Activated naive CD4-positive, alpha-beta T cell treated with anti-CD3 and anti-CD28 coated beads for 36 hours (primary cell): ENCODE results near the gene SOS2. TPM values are rescaled to one million over a fixed set of nuclear protein-coding genes. Genes with fewer than 3 reads are reported as not detected.

Source experiments
- CTCF ChIA-PET: fragments of 350-600 bp; sonication (Branson Sonifier 250); formaldehyde crosslinking; loops from one replicate; lab custom pipeline; 2021; ENCODE audit warnings: antibody characterized with exemption; lab: Charles Lee
- DNase-seq: peaks from one replicate; pipeline ENCODE4 v3.0.0-alpha.2; 2020
- H3K27ac Mint-ChIP-seq: one replicate; pipeline ENCODE4 v1.8.0; 2021; ENCODE audit warnings: mild to moderate bottlenecking, mixed read lengths
- H3K27me3 Mint-ChIP-seq: one replicate; pipeline ENCODE4 v1.8.0; 2021; ENCODE audit warnings: low read depth, mixed read lengths
- H3K36me3 Mint-ChIP-seq: one replicate; pipeline ENCODE4 v1.8.0; 2021; ENCODE audit warnings: low read depth, mixed read lengths
- H3K4me1 Mint-ChIP-seq: one replicate; pipeline ENCODE4 v1.8.0; 2021; ENCODE audit warnings: low read depth, mixed read lengths
- H3K4me3 Mint-ChIP-seq: one replicate; pipeline ENCODE4 v1.8.0; 2021; ENCODE audit warnings: mild to moderate bottlenecking, moderate library complexity, mixed read lengths
- H3K9me3 Mint-ChIP-seq: one replicate; pipeline ENCODE4 v1.8.0; 2021; ENCODE audit warnings: mixed read lengths
- intact Hi-C: fragments of 100-400 bp; cut with micrococcal nuclease; formaldehyde crosslinking; loops from one replicate; pipeline ENCODE4 v1.15.1; 2023
- total RNA-seq, 2 experiments: library from RNA; stranded (reverse); gene quantifications; one replicate each; pipeline ENCODE4 v1.2.3, GENCODE V29; 2021

The SOS2 gene
- total RNA-seq, 2 experiments from 2014 or later = 20.3 to 22.1 TPM

DNA sequence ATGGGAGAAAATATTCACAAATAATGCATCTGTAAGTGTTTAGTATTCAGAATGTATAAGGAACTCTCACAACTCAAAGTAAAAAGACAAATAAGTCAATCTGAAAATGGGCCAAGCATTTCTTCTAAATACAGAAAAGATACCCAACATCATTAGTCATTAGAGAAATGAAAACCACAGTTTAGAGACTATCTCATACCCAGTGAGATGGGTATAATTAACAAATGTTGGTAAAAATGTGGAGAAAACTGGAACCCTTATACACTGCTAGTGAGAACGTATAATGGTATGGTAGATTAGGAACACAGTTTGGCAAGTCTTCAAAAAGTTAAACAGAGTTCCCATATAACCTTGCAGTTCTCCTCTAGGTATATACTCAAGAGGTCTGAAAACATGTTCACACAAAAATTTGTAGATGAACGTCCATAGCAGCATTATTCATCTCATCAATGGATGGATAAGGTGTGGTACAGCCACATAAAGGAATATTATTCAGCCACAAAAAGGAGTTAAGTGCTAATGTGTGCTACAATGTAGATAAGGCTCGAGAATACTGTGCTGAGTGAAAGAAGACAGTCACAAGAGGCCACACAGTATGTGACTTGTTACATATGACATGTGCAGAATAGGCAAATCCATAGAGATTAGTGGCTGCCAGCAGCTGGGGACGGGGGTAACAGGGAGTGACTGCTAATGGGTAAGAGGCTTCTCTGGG, 120.9 kb downstream of the SOS2 start:
- Mint-ChIP-seq H3K4me1 (peaks cover 50% of the 10 kb centered on the region), H3K27me3 (no peaks in the 10 kb centered on the region), H3K9me3 (no peaks in the 10 kb centered on the region), H3K4me3 (no peak overlapping the region), H3K27ac (peak overlapping the region; percentile 40), H3K36me3 (peaks cover 25% of the 10 kb centered on the region)
- DNase-seq = no peak
- CTCF ChIA-PET = interaction anchor here (1.2 to 1.5 kb wide), 2 partner anchors 8 to 248 kb away, joined by 3 to 6 read pairs; no protein-coding TSS in a partner anchor
- intact Hi-C loops = no loop called here

DNA sequence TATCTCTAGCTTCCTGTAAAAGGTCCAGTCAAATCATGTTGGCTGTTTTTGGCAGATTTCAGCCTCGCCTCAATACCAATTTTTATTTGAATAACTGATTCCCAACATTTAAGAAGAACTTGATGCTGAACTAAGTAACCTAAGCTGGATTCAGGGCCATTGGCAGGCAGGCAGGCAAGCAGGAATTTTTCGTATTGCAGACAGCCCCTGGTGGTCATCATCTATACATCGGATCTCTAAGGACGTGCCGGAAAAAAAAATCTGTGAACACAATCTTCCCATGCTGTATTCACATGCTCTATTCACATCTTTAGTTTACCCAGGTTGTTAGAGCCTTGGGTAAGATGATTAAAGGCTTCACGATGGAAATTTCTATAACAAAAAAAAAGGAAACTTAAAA, 122.0 kb downstream of the SOS2 start:
- peaks cover 43% of the 10 kb centered on the region for H3K4me1 Mint-ChIP-seq
- CTCF ChIA-PET = interaction anchor here (0.7 to 1.5 kb wide), 3 partner anchors 247 to 257 kb away, joined by 3 to 6 read pairs (median 5); partner anchors contain the start of gene NEMF
- intact Hi-C loops = no loop called here
- H3K27me3 Mint-ChIP-seq = no peaks in the 10 kb centered on the region
- H3K4me3 Mint-ChIP-seq = no peak overlapping the region
- no peak for DNase-seq
- H3K9me3 Mint-ChIP-seq = no peaks in the 10 kb centered on the region
- peaks cover 25% of the 10 kb centered on the region for H3K36me3 Mint-ChIP-seq
- H3K27ac Mint-ChIP-seq = peak overlapping the region; percentile 59

DNA sequence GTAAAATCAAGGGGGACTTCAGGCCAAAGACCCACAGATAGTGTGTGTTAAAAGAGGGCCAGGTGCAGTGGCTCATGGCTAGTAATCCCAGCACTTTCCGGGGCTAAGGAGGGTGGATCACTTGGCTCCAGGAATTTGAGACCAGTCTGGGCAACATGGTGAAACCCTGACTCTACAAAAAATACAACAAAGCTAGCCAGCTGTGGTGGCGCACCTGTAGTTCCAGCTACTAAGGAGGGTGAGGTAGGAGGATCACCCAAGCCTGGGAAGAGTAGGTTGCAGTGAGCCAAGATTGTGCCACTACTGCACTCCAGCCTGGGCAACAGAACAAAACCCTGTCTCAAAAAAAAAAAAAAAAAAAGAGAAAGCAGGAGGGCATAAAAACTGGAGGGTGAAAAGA, 123.5 kb downstream of the SOS2 start:
- peaks cover 46% of the 10 kb centered on the region for H3K4me1 Mint-ChIP-seq
- H3K9me3 Mint-ChIP-seq = no peaks in the 10 kb centered on the region
- peaks cover 20% of the 10 kb centered on the region for H3K36me3 Mint-ChIP-seq
- no peaks in the 10 kb centered on the region for H3K27me3 Mint-ChIP-seq
- no peak for DNase-seq
- intact Hi-C loops = no loop called here
- H3K27ac Mint-ChIP-seq = no peak overlapping the region
- no peak overlapping the region for H3K4me3 Mint-ChIP-seq
- CTCF ChIA-PET = interaction anchor here (0.6 to 2.2 kb wide), 7 partner anchors 9 to 474 kb away, joined by 3 to 12 read pairs (median 7); partner anchors contain the start of genes NEMF and VCPKMT

DNA sequence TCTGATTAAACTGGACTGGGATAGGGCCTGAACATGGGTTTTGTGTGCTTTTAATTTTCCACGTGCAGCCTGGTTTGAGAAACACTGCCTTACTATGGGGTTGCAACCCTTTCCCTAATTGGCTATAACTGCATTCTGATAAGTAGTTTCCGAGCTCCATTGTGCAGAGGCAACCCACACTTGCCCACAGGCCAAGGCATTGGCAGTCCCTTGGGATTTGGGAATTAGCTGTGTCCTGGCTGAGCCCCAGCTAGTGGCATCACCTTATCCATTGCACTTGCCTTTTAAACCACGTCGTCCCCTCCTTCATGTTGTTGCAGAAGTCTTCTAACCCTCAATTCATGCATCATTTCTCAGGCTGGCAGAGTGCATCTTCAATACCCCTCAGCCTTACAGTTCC, 125.2 kb downstream of the SOS2 start:
- no peaks in the 10 kb centered on the region for H3K27me3 Mint-ChIP-seq
- H3K4me1 Mint-ChIP-seq = peaks cover 40% of the 10 kb centered on the region
- DNase-seq = no peak
- CTCF ChIA-PET = interaction anchor here (1.2 to 3.5 kb wide), 5 partner anchors 11 to 254 kb away, joined by 3 to 49 read pairs (median 5); partner anchors contain the start of gene NEMF
- H3K9me3 Mint-ChIP-seq = no peaks in the 10 kb centered on the region
- intact Hi-C loops = no loop called here
- H3K4me3 Mint-ChIP-seq = no peak overlapping the region
- peaks cover 16% of the 10 kb centered on the region for H3K36me3 Mint-ChIP-seq
- H3K27ac Mint-ChIP-seq = no peak overlapping the region

DNA sequence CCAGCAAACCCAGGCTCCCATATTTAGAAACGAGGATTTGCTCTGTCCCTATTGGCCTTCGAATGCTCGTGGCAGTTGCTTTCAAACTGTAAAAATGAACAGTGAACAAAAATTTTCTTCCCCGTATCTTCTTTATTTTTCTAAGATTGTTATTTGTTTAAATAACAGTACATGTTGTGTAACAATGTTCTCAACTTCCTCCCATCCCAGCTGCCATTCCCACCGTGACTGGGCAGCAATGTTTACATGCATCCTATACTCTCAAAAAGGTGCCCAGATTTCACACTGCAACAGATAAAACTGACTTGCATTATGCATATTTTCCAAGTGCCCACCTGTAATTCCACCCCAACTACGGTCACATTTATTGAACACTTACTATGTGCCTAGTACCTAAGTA, 127.8 kb downstream of the SOS2 start:
- DNase-seq = no peak
- CTCF ChIA-PET = interaction anchor here (0.5 to 3.5 kb wide), 12 partner anchors 9 to 469 kb away, joined by 3 to 49 read pairs (median 6); partner anchors contain the start of genes DNAAF2 and NEMF
- H3K27ac Mint-ChIP-seq = peak overlapping the region; percentile 73
- intact Hi-C loops = no loop called here
- no peaks in the 10 kb centered on the region for H3K27me3 Mint-ChIP-seq
- H3K9me3 Mint-ChIP-seq = no peaks in the 10 kb centered on the region
- H3K36me3 Mint-ChIP-seq = peaks cover 5% of the 10 kb centered on the region
- peaks cover 41% of the 10 kb centered on the region for H3K4me1 Mint-ChIP-seq
- H3K4me3 Mint-ChIP-seq = no peak overlapping the region

DNA sequence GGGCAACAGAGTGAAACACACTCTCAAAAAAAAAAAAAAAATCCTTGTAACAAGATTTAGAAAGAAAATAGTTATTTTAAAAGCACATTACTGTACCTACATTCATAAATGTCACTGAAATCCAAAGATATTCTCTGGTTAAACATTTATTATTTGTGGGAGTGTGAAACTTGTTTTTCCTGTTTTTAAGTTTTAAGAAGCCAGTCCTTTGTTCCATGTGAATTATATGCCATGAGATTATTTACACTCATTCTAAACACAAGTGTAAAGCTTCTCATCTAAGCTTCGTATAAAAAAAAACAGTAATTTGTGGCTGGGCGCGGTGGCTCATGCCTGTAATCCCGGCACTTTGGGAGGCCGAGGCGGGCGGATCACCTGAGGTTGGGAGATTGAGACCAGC, 130.0 kb downstream of the SOS2 start:
- Mint-ChIP-seq H3K27me3 (no peaks in the 10 kb centered on the region), H3K4me1 (peaks cover 51% of the 10 kb centered on the region), H3K36me3 (peaks cover 6% of the 10 kb centered on the region), H3K27ac (no peak overlapping the region), H3K9me3 (no peaks in the 10 kb centered on the region), H3K4me3 (no peak overlapping the region)
- intact Hi-C loops = no loop called here
- CTCF ChIA-PET = interaction anchor here (0.6 to 3.0 kb wide), 9 partner anchors 34 to 249 kb away, joined by 3 to 18 read pairs (median 4); partner anchors contain the start of gene NEMF
- no peak for DNase-seq

DNA sequence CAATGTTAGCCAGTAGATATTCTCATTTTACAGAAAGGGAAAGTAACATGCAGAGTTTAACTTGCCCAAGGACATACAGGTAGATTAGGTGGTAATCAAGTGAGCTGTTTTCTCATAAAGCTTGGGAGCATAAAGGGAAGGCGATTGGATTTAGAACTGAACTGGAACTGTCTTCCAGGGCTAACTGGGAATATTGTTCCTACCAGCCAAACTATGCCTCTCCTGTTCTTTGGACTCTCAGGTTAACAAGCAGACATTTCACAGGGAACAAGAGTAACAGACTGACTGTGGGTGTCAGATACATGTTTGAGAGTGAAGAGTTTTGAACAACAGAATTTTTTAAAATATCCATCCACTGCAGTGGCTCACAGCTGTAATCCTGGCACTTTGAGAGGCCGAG, 130.6 kb downstream of the SOS2 start:
- H3K4me1 Mint-ChIP-seq = peaks cover 57% of the 10 kb centered on the region

DNA sequence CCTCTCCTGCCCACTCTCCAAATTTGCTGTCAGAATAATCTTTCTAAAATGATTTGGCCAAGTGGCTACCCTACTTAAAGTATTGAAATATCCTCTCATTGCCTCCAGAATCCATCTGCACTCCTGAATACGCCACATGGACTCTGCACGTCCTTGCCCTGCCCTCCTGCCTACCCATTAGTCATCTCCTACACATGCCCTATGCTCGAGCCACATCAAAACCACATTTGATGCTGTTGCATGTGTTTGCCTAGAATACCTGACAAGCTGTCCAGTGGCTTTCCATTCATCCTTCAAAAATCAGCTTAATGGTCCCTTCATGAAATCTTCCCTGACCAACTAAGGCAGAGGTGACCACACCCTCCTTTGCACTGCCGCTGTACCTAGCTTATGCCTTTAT, 132.0 kb downstream of the SOS2 start:
- DNase-seq = no peak
- no peak overlapping the region for H3K4me3 Mint-ChIP-seq
- intact Hi-C loops = no loop called here
- H3K36me3 Mint-ChIP-seq = peaks cover 8% of the 10 kb centered on the region
- CTCF ChIA-PET = interaction anchor here (0.5 to 4.7 kb wide), 5 partner anchors 29 to 465 kb away, joined by 3 to 28 read pairs (median 4); no protein-coding TSS in a partner anchor
- no peaks in the 10 kb centered on the region for H3K9me3 Mint-ChIP-seq
- no peak overlapping the region for H3K27ac Mint-ChIP-seq
- H3K4me1 Mint-ChIP-seq = peaks cover 57% of the 10 kb centered on the region
- H3K27me3 Mint-ChIP-seq = no peaks in the 10 kb centered on the region

More for the DNA sequence above, 130.6 kb downstream of the SOS2 start:
- CTCF ChIA-PET = interaction anchor here (0.6 to 3.0 kb wide), 9 partner anchors 34 to 467 kb away, joined by 3 to 18 read pairs (median 4); partner anchors contain the start of gene NEMF
- H3K27me3 Mint-ChIP-seq = no peaks in the 10 kb centered on the region
- H3K9me3 Mint-ChIP-seq = no peaks in the 10 kb centered on the region
- no peak for DNase-seq
- intact Hi-C loops = loop anchor here (1.0 kb wide), 1 partner anchor 13 kb away; no protein-coding TSS in a partner anchor
- H3K4me3 Mint-ChIP-seq = no peak overlapping the region
- H3K36me3 Mint-ChIP-seq = peaks cover 6% of the 10 kb centered on the region
- no peak overlapping the region for H3K27ac Mint-ChIP-seq

DNA sequence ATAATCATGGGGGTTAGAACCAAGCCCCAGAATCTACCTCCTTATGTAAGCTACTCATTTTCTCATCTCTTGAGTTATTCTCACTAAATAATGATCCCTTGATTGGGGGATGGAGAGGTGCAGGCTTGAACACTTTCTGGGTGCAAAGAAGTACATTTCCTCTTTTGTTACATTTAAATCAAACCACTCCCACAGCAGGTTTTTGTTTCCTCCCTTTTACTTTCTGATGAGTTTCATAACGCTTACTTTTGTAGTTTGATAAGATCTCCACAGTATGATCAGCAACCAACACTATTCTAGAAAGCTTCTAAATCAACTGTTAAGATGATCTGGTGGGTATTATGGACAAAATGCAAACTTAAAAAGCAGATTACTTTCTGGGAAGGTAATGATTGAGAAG, 135.5 kb downstream of the SOS2 start:
- peak overlapping the region; percentile 33 for H3K27ac Mint-ChIP-seq
- H3K4me3 Mint-ChIP-seq = peak overlapping the region; percentile 41
- no peaks in the 10 kb centered on the region for H3K27me3 Mint-ChIP-seq
- CTCF ChIA-PET = interaction anchor here (0.6 to 4.7 kb wide), 8 partner anchors 8 to 243 kb away, joined by 3 to 28 read pairs (median 3); partner anchors contain the start of gene NEMF
- no peak for DNase-seq
- H3K9me3 Mint-ChIP-seq = no peaks in the 10 kb centered on the region
- intact Hi-C loops = loop anchor here (1.0 to 2.0 kb wide), 3 partner anchors 9 to 93 kb away; no protein-coding TSS in a partner anchor
- H3K4me1 Mint-ChIP-seq = peaks cover 73% of the 10 kb centered on the region
- H3K36me3 Mint-ChIP-seq = peaks cover 5% of the 10 kb centered on the region

DNA sequence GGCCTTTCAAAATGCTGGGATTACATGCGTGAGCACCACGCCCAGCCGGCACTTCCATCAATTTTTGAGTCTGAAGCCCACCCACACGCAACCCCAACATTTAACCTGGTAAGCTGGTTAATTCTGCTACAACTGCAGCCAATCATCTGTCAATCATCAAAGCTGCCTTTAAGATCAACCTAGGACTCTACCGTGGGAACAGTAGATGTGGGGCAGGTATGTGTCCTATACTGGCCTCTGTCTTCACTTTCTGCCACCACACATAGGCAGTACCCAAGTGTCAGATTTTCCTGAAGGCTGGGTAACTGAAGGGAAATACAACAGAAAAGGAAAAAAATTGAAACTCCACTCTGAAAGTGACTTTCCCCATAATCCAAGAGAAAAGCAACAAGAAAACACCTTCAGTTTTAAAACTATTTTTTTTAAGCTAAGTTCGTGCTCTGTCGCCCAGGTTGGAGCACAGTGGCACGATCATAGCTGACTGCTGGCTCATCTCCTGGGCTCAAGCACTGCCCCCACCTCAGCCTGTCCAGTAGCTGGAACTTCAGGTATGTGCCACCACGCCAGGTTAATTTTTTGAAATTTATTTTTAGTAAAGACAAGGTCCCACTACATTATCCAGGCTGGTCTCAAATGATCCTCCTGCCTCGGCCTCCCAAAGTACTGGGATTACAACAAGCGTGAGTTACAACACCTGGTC, 137.2 kb downstream of the SOS2 start:
- Mint-ChIP-seq H3K36me3 (peaks cover 5% of the 10 kb centered on the region), H3K27ac (peak overlapping the region; percentile 43), H3K4me3 (no peak overlapping the region), H3K27me3 (no peaks in the 10 kb centered on the region), H3K9me3 (no peaks in the 10 kb centered on the region), H3K4me1 (peaks cover 70% of the 10 kb centered on the region)
- intact Hi-C loops = no loop called here
- CTCF ChIA-PET = interaction anchor here (0.6 to 1.6 kb wide), 5 partner anchors 11 to 242 kb away, joined by 3 to 6 read pairs (median 3); partner anchors contain the start of gene NEMF
- DNase-seq = no peak

DNA sequence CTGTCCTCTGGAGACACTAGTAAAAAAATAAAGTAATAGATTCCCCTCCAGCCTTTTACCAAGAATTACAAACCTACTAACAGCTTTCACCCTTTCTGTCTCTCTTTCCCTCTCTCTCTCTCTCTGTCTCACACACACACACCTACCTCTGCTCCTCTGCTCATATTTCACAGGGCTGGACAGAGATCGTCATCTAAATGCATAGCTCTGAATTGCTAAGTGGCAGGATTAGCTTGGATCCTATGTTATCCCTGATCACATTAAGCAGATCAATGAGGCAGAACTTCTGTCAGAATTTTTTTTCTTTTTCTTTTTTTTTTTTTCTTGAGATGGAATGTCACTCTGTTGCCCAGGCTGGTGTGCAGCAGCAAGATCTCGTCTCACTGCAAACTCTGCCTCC, 137.9 kb downstream of the SOS2 start:
- no peak overlapping the region for H3K4me3 Mint-ChIP-seq
- no peaks in the 10 kb centered on the region for H3K9me3 Mint-ChIP-seq
- CTCF ChIA-PET = interaction anchor here (0.6 to 1.8 kb wide), 7 partner anchors 10 to 247 kb away, joined by 3 to 6 read pairs (median 3); partner anchors contain the start of gene NEMF
- intact Hi-C loops = no loop called here
- peak overlapping the region; percentile 66 for H3K27ac Mint-ChIP-seq
- no peaks in the 10 kb centered on the region for H3K27me3 Mint-ChIP-seq
- no peak for DNase-seq
- H3K4me1 Mint-ChIP-seq = peaks cover 75% of the 10 kb centered on the region
- H3K36me3 Mint-ChIP-seq = peaks cover 5% of the 10 kb centered on the region
